ENCODE results near the gene BTNL8. TPM values are rescaled to one million over a fixed set of nuclear protein-coding genes. Genes with fewer than 3 reads are reported as not detected.
"Not testable (repeated sequence)": the region's sequence is repeated elsewhere in the genome, so short reads cannot be mapped to it uniquely, and the experiment has no call there.

The BTNL8 gene
- total and polyA plus RNA-seq, 4 donors = 0.29 to 2.0 (median 0.30) TPM; not detected in 1

- H3K27me3 ChIP-seq (ENCODE audit: control insufficient read depth in 1 of 2, insufficient read depth in 2 of 2, low read length in 1 of 2) = no peaks in the 10 kb centered on the region
- no peak overlapping the region for H3K27ac ChIP-seq (ENCODE audit: low read depth in 1 of 2, low read length in 2 of 2)
- no peak overlapping the region for H3K4me3 ChIP-seq (ENCODE audit: low read length in 2 of 2)
- H3K4me1 ChIP-seq (ENCODE audit: control insufficient read depth in 1 of 2, insufficient read depth in 2 of 2, low read length in 2 of 2) = no peaks in the 10 kb centered on the region
- intact Hi-C loops (cut with DNase I) = no loop called here
- 78 to 80% methylated on average over 13 of the region's 13 CpGs for WGBS, 2 donors
- H3K36me3 ChIP-seq (ENCODE audit: control insufficient read depth in 1 of 2, insufficient read depth in 2 of 2, low read length in 1 of 2) = no peaks in the 10 kb centered on the region
- no peaks in the 10 kb centered on the region for H3K9me3 ChIP-seq (ENCODE audit: control insufficient read depth, low read length)
- DNase-seq (no peak), ATAC-seq (ENCODE audit: low FRiP score) (no peak)
Observed at GRCh38 chr5:180873615-180874520, 25.1 kb upstream of the BTNL8 start.

- Histone ChIP-seq H3K4me1 (ENCODE audit: control insufficient read depth in 1 of 2, insufficient read depth in 2 of 2, low read length in 2 of 2) (no peaks in the 10 kb centered on the region), H3K27me3 (ENCODE audit: control insufficient read depth in 1 of 2, insufficient read depth in 2 of 2, low read length in 1 of 2) (no peaks in the 10 kb centered on the region), H3K4me3 (ENCODE audit: low read length in 2 of 2) (no peak overlapping the region), H3K9me3 (ENCODE audit: control insufficient read depth, low read length) (no peaks in the 10 kb centered on the region), H3K36me3 (ENCODE audit: control insufficient read depth in 1 of 2, insufficient read depth in 2 of 2, low read length in 1 of 2) (no peaks in the 10 kb centered on the region), H3K27ac (ENCODE audit: low read depth in 1 of 2, low read length in 2 of 2) (no peak overlapping the region)
- 74 to 81% methylated on average over 12 of the region's 12 CpGs for WGBS, 2 donors
- ATAC-seq (ENCODE audit: low FRiP score) (no peak), DNase-seq (no peak)
- intact Hi-C loops (cut with DNase I) = no loop called here
Observed at GRCh38 chr5:180874804-180875582, 24.0 kb upstream of the BTNL8 start.

GRCh38 chr5:180875860-180876426 is 23.0 kb upstream of the BTNL8 start:
- 39 to 41% methylated on average over 10 of the region's 10 CpGs for WGBS, 2 donors
- intact Hi-C loops (cut with DNase I) = no loop called here
- Histone ChIP-seq H3K27ac (ENCODE audit: low read depth in 1 of 2, low read length in 2 of 2) (no peak overlapping the region), H3K4me3 (ENCODE audit: low read length in 2 of 2) (no peak overlapping the region), H3K4me1 (ENCODE audit: control insufficient read depth in 1 of 2, insufficient read depth in 2 of 2, low read length in 2 of 2) (no peaks in the 10 kb centered on the region), H3K27me3 (ENCODE audit: control insufficient read depth in 1 of 2, insufficient read depth in 2 of 2, low read length in 1 of 2) (no peaks in the 10 kb centered on the region), H3K36me3 (ENCODE audit: control insufficient read depth in 1 of 2, insufficient read depth in 2 of 2, low read length in 1 of 2) (no peaks in the 10 kb centered on the region), H3K9me3 (ENCODE audit: control insufficient read depth, low read length) (no peaks in the 10 kb centered on the region)
- no peak for DNase-seq
- no peak for ATAC-seq (ENCODE audit: low FRiP score)

- 62 to 63% methylated on average over 11 of the region's 11 CpGs for WGBS, 2 donors
- H3K4me3 ChIP-seq (ENCODE audit: low read length in 2 of 2); DNase-seq; H3K4me1 ChIP-seq (ENCODE audit: control insufficient read depth in 1 of 2, insufficient read depth in 2 of 2, low read length in 2 of 2); ATAC-seq (ENCODE audit: low FRiP score); H3K27me3 ChIP-seq (ENCODE audit: control insufficient read depth in 1 of 2, insufficient read depth in 2 of 2, low read length in 1 of 2); intact Hi-C loops (cut with DNase I); H3K9me3 ChIP-seq (ENCODE audit: control insufficient read depth, low read length); H3K36me3 ChIP-seq (ENCODE audit: control insufficient read depth in 1 of 2, insufficient read depth in 2 of 2, low read length in 1 of 2); H3K27ac ChIP-seq (ENCODE audit: low read depth in 1 of 2, low read length in 2 of 2): not testable (repeated sequence)
Observed at GRCh38 chr5:180885845-180886529, 13.0 kb upstream of the BTNL8 start.

- Histone ChIP-seq H3K4me1 (ENCODE audit: control insufficient read depth in 1 of 2, insufficient read depth in 2 of 2, low read length in 2 of 2) (no peaks in the 10 kb centered on the region), H3K27ac (ENCODE audit: low read depth in 1 of 2, low read length in 2 of 2) (no peak overlapping the region), H3K9me3 (ENCODE audit: control insufficient read depth, low read length) (peaks cover 5% of the 10 kb centered on the region), H3K27me3 (ENCODE audit: control insufficient read depth in 1 of 2, insufficient read depth in 2 of 2, low read length in 1 of 2) (no peaks in the 10 kb centered on the region), H3K4me3 (ENCODE audit: low read length in 2 of 2) (no peak overlapping the region), H3K36me3 (ENCODE audit: control insufficient read depth in 1 of 2, insufficient read depth in 2 of 2, low read length in 1 of 2) (no peaks in the 10 kb centered on the region)
- ATAC-seq (ENCODE audit: low FRiP score) (no peak), DNase-seq (no peak)
- 71 to 74% methylated on average over 7 of the region's 7 CpGs for WGBS, 2 donors
- intact Hi-C loops (cut with DNase I) = no loop called here
Observed at GRCh38 chr5:180889381-180889780, 9.6 kb upstream of the BTNL8 start.

- H3K4me3 ChIP-seq (ENCODE audit: low read length in 2 of 2); H3K36me3 ChIP-seq (ENCODE audit: control insufficient read depth in 1 of 2, insufficient read depth in 2 of 2, low read length in 1 of 2); H3K27me3 ChIP-seq (ENCODE audit: control insufficient read depth in 1 of 2, insufficient read depth in 2 of 2, low read length in 1 of 2); H3K9me3 ChIP-seq (ENCODE audit: control insufficient read depth, low read length); H3K4me1 ChIP-seq (ENCODE audit: control insufficient read depth in 1 of 2, insufficient read depth in 2 of 2, low read length in 2 of 2); ATAC-seq (ENCODE audit: low FRiP score); intact Hi-C loops (cut with DNase I); H3K27ac ChIP-seq (ENCODE audit: low read depth in 1 of 2, low read length in 2 of 2); DNase-seq: not testable (repeated sequence)
- 82 to 88% methylated on average over 1 of the region's 1 CpG for WGBS, 2 donors
Observed at GRCh38 chr5:180895330-180895729, 3.6 kb upstream of the BTNL8 start.

- WGBS, 2 donors = 72 to 76% methylated on average over 5 of the region's 5 CpGs
- intact Hi-C loops (cut with DNase I) = no loop called here
Observed at GRCh38 chr5:180900178-180900577, 1.2 kb downstream of the BTNL8 start.

GRCh38 chr5:180901319-180902009 is 2.5 kb downstream of the BTNL8 start:
- intact Hi-C loops (cut with DNase I) = no loop called here
- Histone ChIP-seq H3K36me3 (ENCODE audit: control insufficient read depth in 1 of 2, insufficient read depth in 2 of 2, low read length in 1 of 2) (no peaks in the 10 kb centered on the region), H3K4me1 (ENCODE audit: control insufficient read depth in 1 of 2, insufficient read depth in 2 of 2, low read length in 2 of 2) (no peaks in the 10 kb centered on the region), H3K27ac (ENCODE audit: low read depth in 1 of 2, low read length in 2 of 2) (no peak overlapping the region), H3K27me3 (ENCODE audit: control insufficient read depth in 1 of 2, insufficient read depth in 2 of 2, low read length in 1 of 2) (no peaks in the 10 kb centered on the region), H3K4me3 (ENCODE audit: low read length in 2 of 2) (no peak overlapping the region), H3K9me3 (ENCODE audit: control insufficient read depth, low read length) (no peaks in the 10 kb centered on the region)
- 79 to 82% methylated on average over 7 of the region's 7 CpGs for WGBS, 2 donors
- ATAC-seq (ENCODE audit: low FRiP score) = no peak
- no peak for DNase-seq

More at GRCh38 chr5:180900178-180900577, 1.2 kb downstream of the BTNL8 start:
- no peak overlapping the region for H3K27ac ChIP-seq (ENCODE audit: low read depth in 1 of 2, low read length in 2 of 2)
- H3K27me3 ChIP-seq (ENCODE audit: control insufficient read depth in 1 of 2, insufficient read depth in 2 of 2, low read length in 1 of 2) = no peaks in the 10 kb centered on the region
- no peak for DNase-seq
- ATAC-seq (ENCODE audit: low FRiP score) = no peak
- no peaks in the 10 kb centered on the region for H3K36me3 ChIP-seq (ENCODE audit: control insufficient read depth in 1 of 2, insufficient read depth in 2 of 2, low read length in 1 of 2)
- no peaks in the 10 kb centered on the region for H3K4me1 ChIP-seq (ENCODE audit: control insufficient read depth in 1 of 2, insufficient read depth in 2 of 2, low read length in 2 of 2)
- no peaks in the 10 kb centered on the region for H3K9me3 ChIP-seq (ENCODE audit: control insufficient read depth, low read length)
- no peak overlapping the region for H3K4me3 ChIP-seq (ENCODE audit: low read length in 2 of 2)

Data from aorta (tissue), 5 donors.